Endothelial cell of hepatic sinusoid (primary cell): ENCODE results near the gene SYTL5.

Source experiments
- in situ Hi-C: cut with HindIII; loops from 2 replicates; pipeline ENCODE4 v1.10.0; 2017; ENCODE audit warnings: low sequenced_read_pairs

The SYTL5 gene

GRCh38 chrX:38018766-38019425 is 12.5 kb downstream of the SYTL5 start:
- in situ Hi-C loops, result no loop called here

GRCh38 chrX:38028300-38028699 is 21.9 kb downstream of the SYTL5 start:
- in situ Hi-C loops, result no loop called here

- in situ Hi-C loops, result no loop called here
These were observed 30.1 kb downstream of the SYTL5 start for GRCh38 chrX:38036466-38036865.

- in situ Hi-C loops, result no loop called here
These were observed 32.1 kb downstream of the SYTL5 start for GRCh38 chrX:38038501-38038900.

GRCh38 chrX:38041237-38041636 is 34.9 kb downstream of the SYTL5 start:
- in situ Hi-C loops, result no loop called here

- in situ Hi-C loops, result no loop called here
These were observed 38.3 kb downstream of the SYTL5 start for GRCh38 chrX:38044701-38045100.

GRCh38 chrX:38045538-38046096 is 39.3 kb downstream of the SYTL5 start:
- in situ Hi-C loops, result no loop called here

- in situ Hi-C loops, result no loop called here
These were observed 42.5 kb downstream of the SYTL5 start for GRCh38 chrX:38048886-38049285.

GRCh38 chrX:38050806-38051205 is 44.5 kb downstream of the SYTL5 start:
- in situ Hi-C loops, result loop anchor here (5.0 kb wide), 1 partner anchor 84 kb away; no protein-coding TSS in a partner anchor

- in situ Hi-C loops, result loop anchor here (5.0 kb wide), 1 partner anchor 85 kb away; no protein-coding TSS in a partner anchor
These were observed 45.7 kb downstream of the SYTL5 start for GRCh38 chrX:38052096-38052495.

- in situ Hi-C loops, result no loop called here
These were observed 49.0 kb downstream of the SYTL5 start for GRCh38 chrX:38055170-38055847.

GRCh38 chrX:38060331-38060878 is 54.1 kb downstream of the SYTL5 start:
- in situ Hi-C loops, result no loop called here

- in situ Hi-C loops, result no loop called here
These were observed 55.0 kb downstream of the SYTL5 start for GRCh38 chrX:38061335-38061734.

GRCh38 chrX:38066934-38067333 is 60.6 kb downstream of the SYTL5 start:
- in situ Hi-C loops, result no loop called here

GRCh38 chrX:38069273-38069672 is 62.9 kb downstream of the SYTL5 start:
- in situ Hi-C loops, result no loop called here

GRCh38 chrX:38069991-38070390 is 63.6 kb downstream of the SYTL5 start:
- in situ Hi-C loops, result no loop called here

- in situ Hi-C loops, result no loop called here
These were observed 73.1 kb downstream of the SYTL5 start for GRCh38 chrX:38079463-38079862.

GRCh38 chrX:38080808-38081207 is 74.5 kb downstream of the SYTL5 start:
- in situ Hi-C loops, result no loop called here

- in situ Hi-C loops, result no loop called here
These were observed 75.6 kb downstream of the SYTL5 start for GRCh38 chrX:38081909-38082308.

GRCh38 chrX:38082309-38082708 is 76.0 kb downstream of the SYTL5 start:
- in situ Hi-C loops, result no loop called here

GRCh38 chrX:38085813-38086212 is 79.5 kb downstream of the SYTL5 start:
- in situ Hi-C loops, result no loop called here
